HFF-Myc (cell line): ENCODE measurements around the gene FLRT1.

Experiments
- DNase-seq: peaks from one replicate; pipeline ENCODE4 v3.0.0-alpha.2; 2011; ENCODE audit warnings: low read depth; ENCODE audit errors: extremely low read depth
- H3K4me3 ChIP-seq: replicated peaks from 2 replicates; pipeline ENCODE4 v1.5.1; 2011; ENCODE audit warnings: low read depth, mild to moderate bottlenecking, control low read depth, low read length
- TF ChIP-seq, protein P1 (sequence below): IDR thresholded peaks from 2 replicates; pipeline ENCODE4 v1.5.1; 2012; ENCODE audit warnings: mild to moderate bottlenecking, low read depth, low read length, control low read depth; ENCODE audit errors: missing control alignments

FLRT1 gene

DNA sequence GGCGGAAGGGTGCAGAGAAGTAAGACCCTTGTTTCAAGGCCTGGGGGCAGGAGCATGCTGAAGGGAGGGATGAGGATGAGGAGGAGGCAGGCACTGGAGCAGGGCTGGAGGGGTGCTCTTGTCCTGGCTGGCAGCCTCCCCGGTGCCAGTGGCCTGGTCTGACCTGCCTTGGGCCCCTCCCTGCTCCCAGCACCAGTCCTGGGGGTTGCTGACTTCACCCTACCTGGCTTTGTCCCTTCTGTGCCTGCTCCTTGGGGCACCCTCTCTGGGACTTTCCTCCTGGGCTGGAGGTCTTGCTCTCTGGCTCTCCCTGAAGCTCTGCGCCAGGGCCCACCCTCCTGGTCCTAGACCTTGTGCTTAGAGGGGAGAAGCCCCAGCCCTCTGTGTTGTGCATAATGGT lies 4.7 kb upstream of the FLRT1 start:
- no peak for DNase-seq
- TF ChIP-seq, protein P1, sequence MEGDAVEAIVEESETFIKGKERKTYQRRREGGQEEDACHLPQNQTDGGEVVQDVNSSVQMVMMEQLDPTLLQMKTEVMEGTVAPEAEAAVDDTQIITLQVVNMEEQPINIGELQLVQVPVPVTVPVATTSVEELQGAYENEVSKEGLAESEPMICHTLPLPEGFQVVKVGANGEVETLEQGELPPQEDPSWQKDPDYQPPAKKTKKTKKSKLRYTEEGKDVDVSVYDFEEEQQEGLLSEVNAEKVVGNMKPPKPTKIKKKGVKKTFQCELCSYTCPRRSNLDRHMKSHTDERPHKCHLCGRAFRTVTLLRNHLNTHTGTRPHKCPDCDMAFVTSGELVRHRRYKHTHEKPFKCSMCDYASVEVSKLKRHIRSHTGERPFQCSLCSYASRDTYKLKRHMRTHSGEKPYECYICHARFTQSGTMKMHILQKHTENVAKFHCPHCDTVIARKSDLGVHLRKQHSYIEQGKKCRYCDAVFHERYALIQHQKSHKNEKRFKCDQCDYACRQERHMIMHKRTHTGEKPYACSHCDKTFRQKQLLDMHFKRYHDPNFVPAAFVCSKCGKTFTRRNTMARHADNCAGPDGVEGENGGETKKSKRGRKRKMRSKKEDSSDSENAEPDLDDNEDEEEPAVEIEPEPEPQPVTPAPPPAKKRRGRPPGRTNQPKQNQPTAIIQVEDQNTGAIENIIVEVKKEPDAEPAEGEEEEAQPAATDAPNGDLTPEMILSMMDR: no peak
- H3K4me3 ChIP-seq: no peak overlapping the region

DNA sequence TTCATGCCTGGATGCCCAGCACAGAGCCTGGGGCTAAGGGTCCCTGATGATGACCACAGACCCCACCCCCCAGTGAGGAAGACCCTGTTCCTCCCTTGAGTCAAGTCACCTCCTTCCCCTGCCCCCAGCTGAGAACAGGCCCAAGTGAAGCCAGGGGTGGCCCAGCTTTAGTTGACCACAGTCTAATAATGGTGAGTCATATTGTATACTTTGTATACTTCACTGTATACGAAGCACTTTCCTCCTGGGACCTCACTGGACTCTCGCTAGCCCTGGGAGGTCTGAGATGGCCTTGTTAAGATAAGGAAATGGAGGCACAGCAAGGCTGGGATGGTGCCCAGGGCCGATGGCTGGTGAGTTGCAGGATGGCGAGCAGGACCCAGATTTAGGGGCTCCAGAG lies 3.7 kb upstream of the FLRT1 start:
- no peak overlapping the region for H3K4me3 ChIP-seq
- TF ChIP-seq, protein P1: no peak
- DNase-seq: no peak

DNA sequence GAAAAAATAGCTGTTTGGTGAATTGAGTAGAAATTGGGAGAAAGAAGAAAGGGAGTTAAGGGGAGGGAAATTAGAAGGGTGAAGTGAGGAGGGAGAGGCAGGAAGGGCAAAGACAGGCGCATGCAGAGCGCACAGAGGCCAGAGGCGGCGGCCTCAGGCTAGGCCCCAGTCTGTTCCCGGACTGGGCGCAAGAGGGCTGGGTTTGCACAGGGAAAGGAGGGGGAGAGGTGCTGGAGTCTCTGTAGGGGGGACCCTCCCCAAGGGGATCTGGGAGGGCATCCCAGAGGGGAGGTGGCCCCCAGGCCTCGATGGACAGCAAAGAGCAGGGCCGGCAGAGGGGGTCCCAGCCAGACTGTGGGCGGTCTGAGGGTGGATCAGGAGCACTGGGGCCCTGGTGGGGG lies 1.3 kb upstream of the FLRT1 start:
- DNase-seq: no peak
- no peak overlapping the region for H3K4me3 ChIP-seq
- TF ChIP-seq, protein P1: no peak

DNA sequence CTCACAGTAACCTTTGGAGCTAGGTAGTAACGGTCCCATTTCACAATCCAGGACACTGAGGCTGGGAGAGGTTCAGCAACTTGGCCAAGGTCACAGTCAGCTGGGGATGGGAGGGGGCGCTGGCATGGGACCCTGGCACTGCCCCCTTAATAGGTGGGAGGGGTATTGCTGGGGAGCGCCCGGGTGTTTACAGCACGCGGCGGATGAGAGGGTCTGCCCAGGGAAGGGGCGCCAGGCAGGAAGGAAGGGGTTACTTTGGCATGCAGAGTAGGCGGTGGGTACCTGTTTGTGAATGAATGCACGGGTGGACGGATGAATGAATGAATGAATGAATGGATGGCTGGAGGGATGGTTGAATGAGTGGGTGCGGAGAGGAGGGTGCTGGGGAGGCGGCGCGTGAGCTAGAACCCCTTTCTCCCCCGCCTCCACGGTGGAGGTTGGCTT lies 628 bp upstream of the FLRT1 start:
- DNase-seq: no peak
- no peak overlapping the region for H3K4me3 ChIP-seq
- TF ChIP-seq, protein P1: no peak

DNA sequence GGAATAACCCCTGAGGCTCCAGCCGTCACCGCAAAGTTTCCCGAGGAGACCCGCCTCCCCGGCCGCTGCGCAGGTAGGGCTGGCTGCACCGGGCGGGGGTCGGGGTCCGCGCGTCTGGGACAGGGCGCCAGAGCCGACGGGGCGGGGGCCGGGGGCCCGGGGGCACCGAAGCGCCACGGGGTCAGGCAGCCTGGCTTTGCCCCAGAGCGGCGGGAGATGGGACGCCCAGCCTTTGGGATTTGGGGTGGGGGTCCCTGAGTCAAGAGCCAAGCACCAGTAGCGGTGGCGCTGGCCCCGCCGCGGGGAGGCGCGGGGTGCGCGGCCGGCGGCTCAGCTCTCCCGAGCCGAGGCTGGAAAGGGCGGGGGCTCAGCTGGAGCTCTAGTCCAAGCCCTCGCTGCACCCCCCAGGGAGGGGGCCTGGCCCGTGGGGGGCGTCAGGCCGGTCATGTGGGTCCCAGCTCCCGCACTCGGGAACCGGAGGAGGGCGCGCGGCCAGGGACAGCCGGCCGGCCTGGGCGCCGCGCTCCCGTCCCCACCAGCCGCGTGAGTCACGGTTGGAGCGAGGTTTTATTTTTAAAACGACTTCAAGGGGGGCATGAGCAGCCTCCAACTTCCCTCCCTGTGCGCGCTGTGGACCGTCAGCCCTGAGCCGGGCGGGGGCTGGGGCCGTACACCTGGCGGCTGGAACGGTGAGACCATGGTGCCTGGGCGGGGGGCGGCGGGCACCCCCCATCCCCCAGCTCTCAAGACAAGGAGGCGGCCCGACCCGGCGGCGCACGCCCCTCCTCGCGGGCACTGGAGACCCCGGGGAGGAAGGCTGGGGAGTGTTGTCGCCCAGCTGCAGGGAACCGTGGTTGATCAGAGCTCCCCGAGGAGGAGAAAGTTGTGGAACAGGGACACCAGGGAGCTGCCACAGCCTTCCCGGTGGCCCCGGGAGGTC lies 626 bp downstream of the FLRT1 start:
- H3K4me3 ChIP-seq: peak overlapping the region; percentile 18; the same call in 1 of the 2 replicates
- TF ChIP-seq, protein P1: no peak

DNA sequence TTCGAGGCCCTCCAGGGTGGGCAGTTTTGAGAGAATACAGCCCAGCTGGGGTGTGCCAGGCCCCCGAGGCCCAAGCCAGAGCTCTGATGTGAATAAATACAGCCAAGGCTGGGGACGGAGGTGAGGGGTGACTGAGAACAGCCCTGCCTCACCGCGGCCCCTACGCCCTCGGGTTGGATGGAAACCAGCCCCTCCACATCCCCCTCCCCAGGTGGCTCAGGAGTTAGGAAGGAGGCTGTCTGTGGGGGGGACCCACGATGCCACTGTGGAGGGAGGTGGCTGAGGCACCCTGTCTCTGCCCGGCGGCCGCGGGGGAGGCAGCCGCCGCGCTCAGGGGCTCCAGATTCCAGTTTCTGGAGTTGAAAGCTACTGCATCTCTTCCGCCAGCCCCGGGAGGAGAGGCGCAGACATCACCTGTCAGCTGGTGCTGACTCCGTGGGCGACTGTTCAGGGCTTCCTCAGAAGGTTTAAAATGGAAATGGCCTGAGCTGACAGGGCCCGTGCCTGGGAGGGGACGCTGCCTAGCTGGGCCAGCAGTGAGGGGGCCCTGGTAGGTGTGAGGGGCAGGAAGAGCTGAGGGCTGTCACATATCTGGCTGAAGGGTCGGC lies 1.4 kb downstream of the FLRT1 start:
- no peak overlapping the region for H3K4me3 ChIP-seq
- TF ChIP-seq, protein P1: no peak
- no peak for DNase-seq

More for the DNA sequence above, 626 bp downstream of the FLRT1 start:
- no peak for DNase-seq
